Measurements from ENCODE around the gene PRKCE.

The PRKCE gene

GRCh38 chr2:46066601-46067000 is 415.1 kb downstream of the PRKCE start:
- Histone ChIP-seq H3K4me3 (ENCODE audit: low read length) (no peak overlapping the region), H3K9ac (ENCODE audit: low read length) (no peak overlapping the region), H3K9me3 (ENCODE audit: control insufficient read depth, low read length) (no peaks in the 10 kb centered on the region), H3K36me3 (ENCODE audit: control insufficient read depth, insufficient read depth, low read length) (no peaks in the 10 kb centered on the region), H3K4me1 (ENCODE audit: control insufficient read depth, insufficient read depth, low read length) (no peaks in the 10 kb centered on the region), H3K27me3 (ENCODE audit: control insufficient read depth, insufficient read depth, low read length) (no peaks in the 10 kb centered on the region)

GRCh38 chr2:46067062-46067461 is 415.6 kb downstream of the PRKCE start:
- no peak overlapping the region for H3K9ac ChIP-seq (ENCODE audit: low read length)
- no peaks in the 10 kb centered on the region for H3K36me3 ChIP-seq (ENCODE audit: control insufficient read depth, insufficient read depth, low read length)
- no peaks in the 10 kb centered on the region for H3K27me3 ChIP-seq (ENCODE audit: control insufficient read depth, insufficient read depth, low read length)
- no peak overlapping the region for H3K4me3 ChIP-seq (ENCODE audit: low read length)
- H3K4me1 ChIP-seq (ENCODE audit: control insufficient read depth, insufficient read depth, low read length) = no peaks in the 10 kb centered on the region
- no peaks in the 10 kb centered on the region for H3K9me3 ChIP-seq (ENCODE audit: control insufficient read depth, low read length)

GRCh38 chr2:46067501-46068305 is 416.2 kb downstream of the PRKCE start:
- no peaks in the 10 kb centered on the region for H3K4me1 ChIP-seq (ENCODE audit: control insufficient read depth, insufficient read depth, low read length)

GRCh38 chr2:46068636-46069035 is 417.2 kb downstream of the PRKCE start:
- Histone ChIP-seq H3K27me3 (ENCODE audit: control insufficient read depth, insufficient read depth, low read length) (no peaks in the 10 kb centered on the region), H3K4me3 (ENCODE audit: low read length) (no peak overlapping the region), H3K9ac (ENCODE audit: low read length) (no peak overlapping the region), H3K4me1 (ENCODE audit: control insufficient read depth, insufficient read depth, low read length) (peaks cover 4% of the 10 kb centered on the region), H3K36me3 (ENCODE audit: control insufficient read depth, insufficient read depth, low read length) (no peaks in the 10 kb centered on the region), H3K9me3 (ENCODE audit: control insufficient read depth, low read length) (no peaks in the 10 kb centered on the region)

More at GRCh38 chr2:46067501-46068305, 416.2 kb downstream of the PRKCE start:
- no peaks in the 10 kb centered on the region for H3K27me3 ChIP-seq (ENCODE audit: control insufficient read depth, insufficient read depth, low read length)
- H3K4me3 ChIP-seq (ENCODE audit: low read length) = no peak overlapping the region
- H3K9me3 ChIP-seq (ENCODE audit: control insufficient read depth, low read length) = no peaks in the 10 kb centered on the region
- H3K9ac ChIP-seq (ENCODE audit: low read length) = no peak overlapping the region
- H3K36me3 ChIP-seq (ENCODE audit: control insufficient read depth, insufficient read depth, low read length) = no peaks in the 10 kb centered on the region

- H3K4me3 ChIP-seq (ENCODE audit: low read length) = no peak overlapping the region
- H3K36me3 ChIP-seq (ENCODE audit: control insufficient read depth, insufficient read depth, low read length) = no peaks in the 10 kb centered on the region
- no peaks in the 10 kb centered on the region for H3K9me3 ChIP-seq (ENCODE audit: control insufficient read depth, low read length)
- H3K27me3 ChIP-seq (ENCODE audit: control insufficient read depth, insufficient read depth, low read length) = no peaks in the 10 kb centered on the region
- no peak overlapping the region for H3K9ac ChIP-seq (ENCODE audit: low read length)
- H3K4me1 ChIP-seq (ENCODE audit: control insufficient read depth, insufficient read depth, low read length) = peaks cover 13% of the 10 kb centered on the region
Observed at GRCh38 chr2:46071074-46071473, 419.6 kb downstream of the PRKCE start.

GRCh38 chr2:46072101-46072820 is 420.8 kb downstream of the PRKCE start:
- H3K4me1 ChIP-seq (ENCODE audit: control insufficient read depth, insufficient read depth, low read length) = peaks cover 13% of the 10 kb centered on the region
- H3K9ac ChIP-seq (ENCODE audit: low read length) = no peak overlapping the region
- no peaks in the 10 kb centered on the region for H3K9me3 ChIP-seq (ENCODE audit: control insufficient read depth, low read length)
- no peaks in the 10 kb centered on the region for H3K27me3 ChIP-seq (ENCODE audit: control insufficient read depth, insufficient read depth, low read length)
- no peaks in the 10 kb centered on the region for H3K36me3 ChIP-seq (ENCODE audit: control insufficient read depth, insufficient read depth, low read length)
- H3K4me3 ChIP-seq (ENCODE audit: low read length) = no peak overlapping the region

- Histone ChIP-seq H3K36me3 (ENCODE audit: control insufficient read depth, insufficient read depth, low read length) (no peaks in the 10 kb centered on the region), H3K4me3 (ENCODE audit: low read length) (no peak overlapping the region), H3K9me3 (ENCODE audit: control insufficient read depth, low read length) (no peaks in the 10 kb centered on the region), H3K27me3 (ENCODE audit: control insufficient read depth, insufficient read depth, low read length) (no peaks in the 10 kb centered on the region), H3K9ac (ENCODE audit: low read length) (no peak overlapping the region), H3K4me1 (ENCODE audit: control insufficient read depth, insufficient read depth, low read length) (peaks cover 13% of the 10 kb centered on the region)
Observed at GRCh38 chr2:46073540-46074046, 422.1 kb downstream of the PRKCE start.

- H3K9me3 ChIP-seq (ENCODE audit: control insufficient read depth, low read length) = no peaks in the 10 kb centered on the region
- H3K4me3 ChIP-seq (ENCODE audit: low read length) = no peak overlapping the region
- peaks cover 13% of the 10 kb centered on the region for H3K4me1 ChIP-seq (ENCODE audit: control insufficient read depth, insufficient read depth, low read length)
- H3K27me3 ChIP-seq (ENCODE audit: control insufficient read depth, insufficient read depth, low read length) = no peaks in the 10 kb centered on the region
- no peak overlapping the region for H3K9ac ChIP-seq (ENCODE audit: low read length)
- H3K36me3 ChIP-seq (ENCODE audit: control insufficient read depth, insufficient read depth, low read length) = no peaks in the 10 kb centered on the region
Observed at GRCh38 chr2:46074501-46074900, 423.0 kb downstream of the PRKCE start.

- Histone ChIP-seq H3K36me3 (ENCODE audit: control insufficient read depth, insufficient read depth, low read length) (no peaks in the 10 kb centered on the region), H3K4me3 (ENCODE audit: low read length) (no peak overlapping the region), H3K9me3 (ENCODE audit: control insufficient read depth, low read length) (no peaks in the 10 kb centered on the region), H3K27me3 (ENCODE audit: control insufficient read depth, insufficient read depth, low read length) (no peaks in the 10 kb centered on the region), H3K4me1 (ENCODE audit: control insufficient read depth, insufficient read depth, low read length) (peaks cover 13% of the 10 kb centered on the region), H3K9ac (ENCODE audit: low read length) (no peak overlapping the region)
Observed at GRCh38 chr2:46075848-46076247, 424.4 kb downstream of the PRKCE start.

GRCh38 chr2:46076251-46076650 is 424.8 kb downstream of the PRKCE start:
- Histone ChIP-seq H3K9ac (ENCODE audit: low read length) (no peak overlapping the region), H3K9me3 (ENCODE audit: control insufficient read depth, low read length) (no peaks in the 10 kb centered on the region), H3K27me3 (ENCODE audit: control insufficient read depth, insufficient read depth, low read length) (no peaks in the 10 kb centered on the region), H3K4me1 (ENCODE audit: control insufficient read depth, insufficient read depth, low read length) (peaks cover 13% of the 10 kb centered on the region), H3K36me3 (ENCODE audit: control insufficient read depth, insufficient read depth, low read length) (no peaks in the 10 kb centered on the region), H3K4me3 (ENCODE audit: low read length) (no peak overlapping the region)

- no peak overlapping the region for H3K9ac ChIP-seq (ENCODE audit: low read length)
- no peaks in the 10 kb centered on the region for H3K9me3 ChIP-seq (ENCODE audit: control insufficient read depth, low read length)
- no peaks in the 10 kb centered on the region for H3K36me3 ChIP-seq (ENCODE audit: control insufficient read depth, insufficient read depth, low read length)
- peaks cover 13% of the 10 kb centered on the region for H3K4me1 ChIP-seq (ENCODE audit: control insufficient read depth, insufficient read depth, low read length)
- H3K27me3 ChIP-seq (ENCODE audit: control insufficient read depth, insufficient read depth, low read length) = no peaks in the 10 kb centered on the region
- no peak overlapping the region for H3K4me3 ChIP-seq (ENCODE audit: low read length)
Observed at GRCh38 chr2:46076875-46077274, 425.4 kb downstream of the PRKCE start.

- H3K4me1 ChIP-seq (ENCODE audit: control insufficient read depth, insufficient read depth, low read length) = peaks cover 13% of the 10 kb centered on the region
- no peaks in the 10 kb centered on the region for H3K27me3 ChIP-seq (ENCODE audit: control insufficient read depth, insufficient read depth, low read length)
- no peak overlapping the region for H3K9ac ChIP-seq (ENCODE audit: low read length)
- H3K9me3 ChIP-seq (ENCODE audit: control insufficient read depth, low read length) = no peaks in the 10 kb centered on the region
- no peaks in the 10 kb centered on the region for H3K36me3 ChIP-seq (ENCODE audit: control insufficient read depth, insufficient read depth, low read length)
- no peak overlapping the region for H3K4me3 ChIP-seq (ENCODE audit: low read length)
Observed at GRCh38 chr2:46077522-46078107, 426.1 kb downstream of the PRKCE start.
